Measurements from ENCODE around the gene ACHE.
A peak's percentile ranks its signal among the peaks of the same experiment; 100 is the strongest.
"Not testable (repeated sequence)": the region's sequence is repeated elsewhere in the genome, so short reads cannot be mapped to it uniquely, and the experiment has no call there.

ACHE gene

DNA sequence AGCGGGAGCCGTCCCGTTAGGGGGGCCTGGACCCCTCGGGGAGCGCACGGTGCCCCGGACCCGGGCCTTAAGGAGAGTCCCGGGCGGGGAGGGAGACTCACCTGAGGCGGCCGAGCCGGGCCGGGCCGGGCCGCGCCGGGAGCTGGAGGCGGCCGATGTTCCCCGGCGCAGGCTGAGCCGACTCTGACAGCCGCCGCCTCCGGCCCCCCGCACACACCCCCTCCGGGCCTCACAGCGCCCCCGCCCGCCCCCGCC is at the start of gene ACHE:
ACHE (minus strand) TSS at position 188 of the 255 bp plus-strand sequence. CDS start 1,656 bp downstream, outside the sequence.
- no peak for DNase-seq

DNA sequence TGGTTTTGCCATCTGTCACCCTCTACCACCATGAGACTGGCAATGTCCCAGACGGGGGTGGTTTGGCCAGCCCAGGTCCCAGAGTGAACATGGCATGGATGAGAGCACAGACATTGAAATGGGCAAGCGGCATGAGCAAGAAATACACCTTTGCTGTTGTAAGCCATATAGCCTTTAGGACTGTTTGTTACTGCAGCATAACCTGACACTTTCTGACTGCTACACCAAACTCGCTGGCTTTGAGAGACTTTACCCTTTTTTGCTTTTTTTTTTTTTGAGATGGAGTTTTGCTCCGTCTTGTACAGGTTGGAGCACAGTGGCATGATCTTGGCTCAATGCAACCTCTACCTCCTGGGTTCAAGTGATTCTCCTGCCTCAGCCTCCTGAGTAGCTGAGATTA is 48.5 kb upstream of the ACHE start:
- no peak for DNase-seq

DNA sequence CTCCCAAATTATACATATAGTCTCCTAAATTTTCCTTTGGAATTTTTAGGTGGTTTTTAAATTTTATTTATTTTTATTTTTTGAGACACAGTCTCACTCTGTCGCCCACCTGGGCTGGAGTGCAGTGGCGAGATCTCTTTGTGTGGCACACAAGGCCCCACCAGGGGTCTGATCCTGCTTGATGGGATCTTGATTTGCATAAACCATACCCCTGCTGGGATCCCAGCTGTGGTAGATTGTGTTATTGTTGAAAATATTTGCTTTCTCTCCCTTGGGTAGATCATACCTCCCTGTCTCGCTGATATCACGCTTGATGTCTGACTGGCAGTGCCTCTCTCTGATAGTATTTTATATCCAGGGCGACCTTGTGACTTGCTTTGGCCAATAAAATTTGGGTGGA is 48.0 kb upstream of the ACHE start:
- DNase-seq = no peak

DNA sequence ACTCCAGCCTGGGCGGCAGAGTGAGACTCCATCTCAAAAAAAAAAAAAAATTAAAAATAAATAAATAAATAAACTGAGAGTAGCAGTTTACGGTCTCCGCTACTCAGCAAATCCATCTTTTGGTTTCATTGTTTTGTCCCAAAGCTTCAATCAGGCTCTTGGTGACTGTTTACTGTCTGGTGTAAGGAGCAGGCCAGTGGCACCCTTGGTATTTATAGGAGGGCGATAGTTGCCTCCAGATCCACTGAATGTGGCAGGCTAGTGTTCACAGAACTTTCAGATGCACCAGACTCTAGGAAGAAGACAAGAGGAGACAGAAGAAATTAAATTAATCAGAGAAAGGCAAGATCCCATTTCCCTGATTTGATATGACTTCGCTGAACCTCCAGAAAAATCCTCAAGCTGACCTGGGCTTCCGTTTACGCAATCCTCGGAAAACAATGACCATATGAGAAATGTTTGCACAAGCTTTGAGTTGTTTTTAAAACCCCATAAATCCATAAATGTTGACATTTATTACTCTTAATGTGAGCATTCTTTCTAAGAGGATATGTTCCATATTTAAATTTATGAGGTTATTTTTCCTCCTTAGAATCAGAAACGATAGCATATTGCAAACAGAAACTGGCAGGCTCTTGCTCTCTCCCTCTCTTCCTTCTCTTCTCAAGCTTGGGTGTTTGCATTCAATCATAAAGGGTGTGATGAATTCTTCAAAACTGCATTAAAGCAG is 46.5 kb upstream of the ACHE start:
- no peak for DNase-seq

DNA sequence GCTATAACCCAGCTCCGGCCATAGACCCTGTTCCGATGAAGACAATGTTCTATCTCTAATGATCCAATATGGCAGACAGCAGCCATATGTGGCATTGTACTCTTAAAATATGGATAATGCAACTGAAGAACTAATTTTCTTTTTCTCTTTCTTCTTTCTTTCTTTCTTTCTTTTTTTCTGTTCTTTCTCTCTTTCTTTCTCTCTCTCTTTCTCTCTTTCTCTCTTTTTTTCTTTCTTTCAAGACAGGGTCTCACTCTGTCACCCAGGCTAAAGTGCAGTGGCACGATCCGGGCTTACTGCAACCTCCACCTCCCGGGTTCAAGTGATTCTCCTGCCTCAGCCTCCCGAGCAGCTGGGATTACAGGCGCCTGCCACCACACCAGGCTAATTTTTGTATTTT is 40.5 kb upstream of the ACHE start:
- DNase-seq = not testable (repeated sequence)

DNA sequence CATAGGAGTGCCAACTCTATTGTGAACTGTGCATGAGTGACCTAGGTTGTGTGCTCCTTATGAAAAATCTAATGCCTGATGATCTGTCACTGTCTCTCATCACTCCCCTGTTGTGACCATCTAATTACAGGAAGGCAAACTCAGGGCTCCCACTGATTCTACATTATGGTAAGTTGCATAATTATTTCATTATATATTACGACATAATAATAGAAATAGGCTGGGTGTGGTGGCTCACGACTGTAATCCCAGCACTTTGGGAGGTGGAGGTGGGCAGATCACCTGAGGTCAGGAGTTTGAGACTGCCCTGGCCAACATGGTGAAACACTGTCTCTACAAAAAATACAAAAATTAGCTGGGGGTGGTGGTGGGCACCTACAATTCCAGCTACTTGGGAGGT is 39.7 kb upstream of the ACHE start:
- not testable (repeated sequence) for DNase-seq

DNA sequence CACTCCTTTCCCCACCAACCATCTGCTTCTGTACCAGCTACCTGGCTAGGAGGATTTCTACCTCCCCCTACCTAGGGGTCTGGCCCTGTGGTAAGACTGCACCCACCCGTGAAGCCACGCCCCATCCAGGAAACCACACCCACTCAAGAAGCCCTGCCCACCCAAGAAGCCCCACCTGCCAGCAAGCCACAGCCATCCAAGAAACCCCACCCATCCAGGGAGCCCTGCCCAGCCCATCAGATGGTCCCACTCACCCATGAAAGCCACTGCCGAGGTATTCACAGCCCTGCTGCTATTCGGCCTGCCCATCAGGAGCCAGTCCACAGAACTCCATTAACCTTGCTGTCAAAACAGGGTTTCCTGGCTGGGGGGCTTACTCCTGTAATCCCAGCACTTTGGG is 38.0 kb upstream of the ACHE start:
- DNase-seq = no peak

DNA sequence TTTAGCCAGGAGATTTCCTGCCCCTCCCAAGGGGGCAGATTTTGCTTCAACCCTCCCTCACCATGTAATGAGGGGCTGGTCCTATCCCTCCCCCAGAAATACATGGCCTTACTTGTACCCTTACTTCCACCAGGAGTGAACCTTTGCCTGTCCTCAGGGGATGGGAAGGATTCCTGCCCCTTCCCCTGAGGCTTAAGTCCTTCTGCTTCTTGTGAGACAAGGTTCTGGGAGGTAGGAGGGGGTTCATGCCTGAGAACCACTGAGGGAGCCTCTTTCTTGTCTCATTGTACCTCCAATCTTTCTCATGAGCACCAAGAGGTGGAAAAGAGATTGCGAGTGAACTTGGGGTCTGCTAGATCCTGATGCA is 34.1 kb upstream of the ACHE start:
- DNase-seq = no peak

DNA sequence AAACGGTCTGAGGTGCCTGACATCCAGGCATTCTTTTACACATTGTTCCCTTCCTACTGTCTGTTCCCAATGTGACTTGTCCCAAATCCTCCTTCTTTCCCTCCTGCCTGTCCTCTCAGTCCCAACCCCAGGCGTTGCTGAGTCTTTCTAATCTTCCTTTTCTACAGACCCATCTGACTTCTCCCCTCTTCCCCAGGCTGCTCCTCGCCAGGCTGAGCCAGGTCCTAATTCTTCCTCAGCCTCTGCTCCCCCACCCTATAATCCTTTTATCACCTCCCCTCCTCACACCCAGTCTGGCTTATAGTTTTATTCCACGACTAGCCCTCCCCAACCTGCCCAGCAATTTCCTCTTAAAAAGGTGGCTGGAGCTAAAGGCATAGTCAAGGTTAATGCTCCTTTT is 27.9 kb upstream of the ACHE start:
- DNase-seq = not testable (repeated sequence)

DNA sequence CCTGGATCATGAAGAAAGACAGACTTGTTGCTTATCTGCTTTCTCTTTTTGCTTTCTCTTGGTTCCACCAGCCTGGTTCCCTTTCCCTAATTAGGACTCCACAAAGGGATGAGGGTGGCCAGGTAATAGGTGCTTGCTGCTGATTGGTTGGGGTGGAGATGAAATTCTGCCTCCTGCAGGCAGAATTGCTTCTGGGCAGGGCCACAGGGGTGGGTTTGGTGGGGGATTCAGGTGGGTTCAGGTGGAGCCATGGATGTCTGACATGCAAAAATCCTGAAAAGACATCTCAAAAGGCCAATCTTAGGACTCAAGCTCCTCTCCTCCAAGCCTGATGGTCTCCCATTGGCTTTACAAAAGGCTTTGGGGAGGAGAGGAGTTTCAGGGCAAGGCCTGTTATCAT is 25.4 kb upstream of the ACHE start:
- no peak for DNase-seq

DNA sequence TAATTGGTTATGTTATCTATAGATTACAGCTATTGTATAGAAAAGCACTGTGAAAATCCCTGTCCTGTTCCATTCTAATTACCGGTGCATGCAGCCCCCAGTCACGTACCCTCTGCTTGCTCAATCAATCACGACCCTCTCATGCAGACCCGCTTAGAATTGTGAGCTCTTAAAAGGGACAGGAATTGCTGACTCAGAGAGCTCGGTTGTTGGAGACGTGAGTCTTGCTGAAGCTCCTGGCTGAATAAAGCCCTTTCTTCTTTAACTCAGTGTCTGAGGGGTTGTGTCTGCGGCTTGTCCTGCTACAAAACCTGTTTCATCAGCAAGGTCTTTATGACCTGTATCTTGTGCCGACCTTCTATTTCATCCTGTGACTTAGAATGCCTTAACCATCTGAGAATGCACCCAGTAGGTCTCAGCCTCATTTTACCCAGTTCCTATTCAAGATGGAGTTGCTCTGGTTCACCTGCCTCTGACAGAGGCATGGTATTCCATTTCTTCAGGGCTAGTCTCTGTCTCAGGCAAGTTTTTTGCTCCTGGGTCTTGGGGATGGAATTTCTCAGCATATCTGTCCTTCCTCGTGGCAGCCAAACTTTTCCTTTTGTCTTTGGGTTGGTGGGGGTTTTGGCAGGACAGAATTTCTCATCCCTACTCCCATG is 24.2 kb upstream of the ACHE start:
- not testable (repeated sequence) for DNase-seq

DNA sequence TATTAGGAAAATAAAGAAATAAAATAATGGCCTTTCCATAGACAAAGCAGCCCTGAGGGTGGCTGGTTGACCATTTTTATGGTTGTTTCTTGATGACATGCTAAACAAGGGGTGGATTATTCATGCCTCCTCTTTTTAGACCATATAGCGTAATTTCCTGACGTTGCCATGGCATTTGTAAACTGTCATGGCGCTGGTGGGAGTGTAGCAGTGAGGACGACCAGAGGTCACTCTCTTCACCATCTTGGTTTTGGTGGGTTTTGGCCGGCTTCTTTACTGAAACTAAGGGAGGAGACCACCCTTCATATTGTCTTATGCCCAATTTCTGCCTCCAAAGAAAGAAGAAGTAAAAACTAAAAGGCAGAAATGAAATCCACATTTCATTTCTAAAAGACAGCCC is 23.6 kb upstream of the ACHE start:
- DNase-seq = not testable (repeated sequence)

DNA sequence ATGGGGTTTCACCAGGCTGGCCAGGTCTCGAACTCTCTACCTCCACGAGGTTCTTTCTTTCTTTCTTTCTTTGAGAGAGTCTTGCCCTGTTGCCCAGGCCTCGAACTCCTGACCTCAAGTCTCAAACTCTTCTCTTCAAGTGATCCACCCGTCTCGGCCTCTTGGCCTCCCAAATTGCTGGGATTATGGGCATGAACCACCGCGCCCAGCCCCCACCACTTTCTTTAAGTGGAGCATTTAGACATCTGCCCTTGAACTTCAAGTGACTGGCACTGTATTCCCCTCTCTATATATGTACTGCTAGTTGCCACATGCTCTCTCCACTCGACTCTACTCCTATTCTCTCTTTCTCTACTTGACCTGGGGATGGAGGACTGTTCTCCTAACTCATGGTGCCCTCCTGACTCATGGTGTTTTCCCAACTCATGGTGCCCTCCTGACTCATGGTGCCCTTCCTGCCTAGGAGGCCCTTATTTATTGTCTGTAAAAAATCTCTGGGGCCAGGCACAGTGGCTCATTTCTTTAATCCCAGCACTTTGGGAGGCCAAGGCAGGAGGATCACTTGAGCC is 19.3 kb upstream of the ACHE start:
- no peak for DNase-seq

DNA sequence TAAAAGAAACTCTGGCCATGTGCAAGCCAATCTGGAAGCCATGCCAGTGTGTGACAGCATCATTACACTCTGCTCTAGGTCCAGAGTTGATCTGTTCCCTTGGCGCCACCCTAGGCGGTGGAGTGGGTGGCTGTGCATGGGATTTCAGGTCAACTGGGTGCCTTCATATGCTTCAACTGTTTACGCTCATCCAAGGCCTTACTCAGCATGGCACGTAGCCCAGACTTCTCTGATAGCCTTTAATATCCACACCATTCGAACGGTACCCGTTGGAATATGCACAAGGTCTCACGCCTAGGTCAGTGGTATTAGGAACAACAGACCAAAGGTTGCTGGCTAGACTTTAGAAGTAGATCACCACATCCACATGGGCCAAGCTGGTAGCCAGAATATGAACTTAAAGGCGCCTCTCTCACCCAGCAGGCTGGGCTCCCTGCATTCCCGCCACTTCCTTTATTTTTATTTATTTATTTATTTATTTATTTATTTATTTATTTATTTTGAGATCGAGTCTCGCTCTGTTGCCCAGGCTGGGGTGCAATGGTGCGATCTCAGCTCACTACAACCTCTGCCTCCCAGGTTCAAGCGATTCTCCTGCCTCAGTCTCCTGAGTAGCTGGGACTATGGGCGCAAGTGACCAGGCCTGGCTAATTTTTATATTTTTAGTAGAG is 18.7 kb upstream of the ACHE start:
- no peak for DNase-seq

DNA sequence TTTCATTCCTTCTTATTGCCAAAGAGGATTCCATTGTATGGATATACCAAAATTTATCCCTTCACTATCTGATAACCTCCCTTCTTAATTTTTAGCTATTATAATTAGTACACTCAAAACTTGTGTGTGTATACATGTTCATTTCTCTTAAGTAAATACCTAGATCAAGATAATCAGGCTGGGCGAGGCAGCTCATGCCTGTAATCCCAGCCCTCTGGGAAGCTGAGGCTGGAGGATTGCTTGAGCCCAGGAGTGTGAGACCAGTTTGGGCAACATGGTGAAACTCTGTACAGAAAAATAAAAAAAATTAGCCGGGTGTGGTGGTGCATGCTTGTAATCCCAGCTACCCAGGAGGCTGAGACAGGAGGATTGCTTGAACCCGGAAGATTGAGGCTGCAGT is 15.8 kb upstream of the ACHE start:
- no peak for DNase-seq

DNA sequence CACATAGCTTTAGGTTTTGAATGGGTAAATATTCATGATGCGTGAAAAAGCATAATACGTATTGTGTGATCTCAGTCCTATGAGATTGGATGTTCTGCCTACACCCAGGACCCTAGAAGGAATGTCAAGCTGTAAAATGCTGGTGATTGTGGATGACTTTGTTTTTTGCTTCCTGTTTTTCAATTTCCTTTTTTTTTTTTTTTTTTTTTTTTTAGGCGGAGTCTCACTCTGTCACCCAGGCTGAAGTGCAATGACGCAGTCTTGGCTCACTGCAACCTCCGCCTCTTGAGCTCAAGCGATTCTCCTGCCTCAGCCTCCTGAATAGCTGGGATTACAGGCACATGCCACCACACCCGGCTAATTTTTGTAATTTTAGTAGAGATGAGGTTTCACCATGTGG is 14.8 kb upstream of the ACHE start:
- DNase-seq = not testable (repeated sequence)

DNA sequence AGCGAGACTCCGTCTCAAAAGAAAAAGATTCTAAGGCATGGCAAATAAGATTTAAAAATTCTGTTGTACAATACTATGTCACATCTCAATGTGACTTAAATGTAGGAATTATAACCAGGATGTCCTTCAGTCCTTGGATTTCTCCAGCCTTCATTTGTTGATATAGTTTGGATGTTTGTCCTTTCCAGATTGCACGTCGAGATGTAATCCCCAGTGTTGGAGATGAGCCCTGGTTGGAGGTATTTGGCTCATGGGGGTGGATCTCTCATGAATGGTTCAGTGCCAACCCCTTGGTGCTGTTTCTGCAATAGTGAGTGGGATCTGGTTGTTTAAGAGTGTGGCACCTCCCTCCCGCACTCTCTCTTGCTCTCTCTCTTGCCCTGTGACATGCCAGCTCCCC is 12.8 kb upstream of the ACHE start:
- no peak for DNase-seq

DNA sequence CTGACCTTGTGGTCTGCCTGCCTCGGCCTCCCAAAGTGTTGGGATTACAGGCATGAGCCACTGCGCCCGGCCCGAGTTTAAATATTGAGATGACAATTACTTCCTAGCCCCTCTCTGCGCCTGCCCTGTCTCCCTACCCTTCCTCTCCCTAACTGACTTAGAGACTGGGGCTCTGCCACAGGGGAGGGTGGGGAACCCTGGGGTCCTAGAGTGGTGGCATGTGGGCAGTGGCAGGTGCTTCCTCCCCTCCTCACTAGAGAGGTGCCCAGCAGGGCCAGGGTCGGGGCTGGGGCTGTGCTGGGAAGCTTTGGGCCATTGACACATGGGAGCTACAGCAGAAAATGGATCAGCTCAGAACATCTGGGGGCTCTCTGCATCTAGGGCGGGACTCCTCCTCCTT is 7.0 kb upstream of the ACHE start:
- DNase-seq = no peak

DNA sequence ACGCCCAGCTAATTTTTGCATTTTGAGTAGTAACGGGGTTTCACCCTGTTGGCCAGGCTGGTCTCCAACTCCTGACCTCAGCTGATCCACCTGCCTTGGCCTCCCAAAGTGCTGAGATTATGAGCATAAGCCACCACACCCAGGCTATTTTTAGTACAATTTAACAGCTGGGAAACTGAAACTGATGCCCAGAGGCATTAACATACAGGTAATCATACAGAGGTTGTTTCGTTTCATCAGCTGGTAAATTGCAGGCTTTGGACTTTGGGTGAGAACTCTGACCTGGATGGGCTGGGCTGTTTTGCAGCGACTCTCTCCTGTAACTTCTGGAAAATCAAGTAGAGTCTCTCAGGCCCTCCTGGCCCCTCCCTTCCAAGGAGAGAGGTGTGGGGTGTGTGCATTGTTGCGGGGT is 6.2 kb upstream of the ACHE start:
- DNase-seq = no peak

DNA sequence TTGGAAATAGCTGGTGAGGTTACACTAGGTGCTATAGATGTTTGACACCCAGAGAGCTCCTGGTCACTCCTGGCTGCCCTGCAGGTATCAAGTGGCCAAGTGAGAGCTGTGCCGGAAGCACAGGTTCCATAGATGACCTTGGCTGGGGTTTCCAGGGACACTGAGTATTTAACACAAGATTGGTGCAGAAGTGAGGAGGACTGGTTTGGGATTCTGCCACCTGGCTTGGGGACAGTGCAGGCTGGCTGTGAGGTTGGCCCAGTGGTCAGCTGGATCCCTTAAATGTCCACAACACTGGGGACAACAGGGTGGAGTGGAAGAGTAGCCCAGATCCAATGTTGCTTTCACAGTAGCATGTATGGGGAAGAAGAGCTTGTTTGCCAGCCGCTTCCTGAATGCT is 5.3 kb upstream of the ACHE start:
- no peak for DNase-seq

DNA sequence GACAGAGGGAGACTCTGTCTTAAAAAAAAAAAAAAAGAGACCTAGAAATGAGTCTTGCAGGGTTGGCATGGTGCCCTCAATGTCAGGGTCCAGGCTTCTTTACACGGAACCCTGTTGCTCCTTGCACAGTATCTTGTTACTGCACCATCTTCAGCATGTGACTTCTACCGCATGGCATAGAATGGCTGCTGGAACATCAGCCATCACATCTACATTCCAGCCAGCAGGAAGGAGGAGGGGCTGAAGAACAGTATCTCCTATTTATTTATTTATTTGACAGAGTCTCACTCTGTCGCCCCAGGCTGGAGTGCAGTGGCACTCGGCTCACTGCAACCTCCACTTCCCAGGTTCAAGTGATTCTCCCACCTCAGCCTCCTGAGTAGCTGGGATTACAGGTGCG is 3.7 kb upstream of the ACHE start:
- no peak for DNase-seq

DNA sequence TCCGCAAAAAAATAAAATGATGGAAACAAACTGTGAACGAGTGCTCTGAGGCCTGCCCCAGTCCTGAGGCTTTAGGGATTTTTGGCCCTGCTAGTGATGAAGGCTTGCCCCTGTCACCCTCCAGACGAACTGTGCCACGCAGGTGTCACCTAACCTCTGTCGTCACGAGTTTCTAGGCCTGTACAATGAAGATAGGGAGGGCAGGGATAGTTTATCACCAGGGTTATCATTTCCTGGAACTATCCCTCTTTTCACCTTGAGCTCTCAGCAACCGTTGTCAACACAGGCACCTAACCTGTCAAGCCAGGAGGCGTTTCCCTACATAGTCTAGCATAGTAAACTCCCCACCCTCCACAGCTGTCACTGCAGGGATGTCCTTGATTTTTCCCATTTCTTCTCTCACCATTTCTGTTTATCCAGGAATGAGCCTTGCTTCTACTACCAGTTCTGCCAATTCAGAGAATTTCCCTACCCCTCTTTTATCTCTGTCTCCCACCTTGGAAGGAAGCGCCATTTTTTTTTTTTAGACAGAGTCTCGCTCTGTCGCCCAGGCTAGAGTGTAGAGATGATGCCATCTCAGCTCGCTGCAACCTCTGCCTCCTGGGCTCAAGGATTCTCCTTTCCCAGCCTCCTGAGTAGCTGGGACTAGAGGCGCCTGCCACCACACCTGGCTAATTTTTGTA is 2.2 kb upstream of the ACHE start:
- DNase-seq = no peak

DNA sequence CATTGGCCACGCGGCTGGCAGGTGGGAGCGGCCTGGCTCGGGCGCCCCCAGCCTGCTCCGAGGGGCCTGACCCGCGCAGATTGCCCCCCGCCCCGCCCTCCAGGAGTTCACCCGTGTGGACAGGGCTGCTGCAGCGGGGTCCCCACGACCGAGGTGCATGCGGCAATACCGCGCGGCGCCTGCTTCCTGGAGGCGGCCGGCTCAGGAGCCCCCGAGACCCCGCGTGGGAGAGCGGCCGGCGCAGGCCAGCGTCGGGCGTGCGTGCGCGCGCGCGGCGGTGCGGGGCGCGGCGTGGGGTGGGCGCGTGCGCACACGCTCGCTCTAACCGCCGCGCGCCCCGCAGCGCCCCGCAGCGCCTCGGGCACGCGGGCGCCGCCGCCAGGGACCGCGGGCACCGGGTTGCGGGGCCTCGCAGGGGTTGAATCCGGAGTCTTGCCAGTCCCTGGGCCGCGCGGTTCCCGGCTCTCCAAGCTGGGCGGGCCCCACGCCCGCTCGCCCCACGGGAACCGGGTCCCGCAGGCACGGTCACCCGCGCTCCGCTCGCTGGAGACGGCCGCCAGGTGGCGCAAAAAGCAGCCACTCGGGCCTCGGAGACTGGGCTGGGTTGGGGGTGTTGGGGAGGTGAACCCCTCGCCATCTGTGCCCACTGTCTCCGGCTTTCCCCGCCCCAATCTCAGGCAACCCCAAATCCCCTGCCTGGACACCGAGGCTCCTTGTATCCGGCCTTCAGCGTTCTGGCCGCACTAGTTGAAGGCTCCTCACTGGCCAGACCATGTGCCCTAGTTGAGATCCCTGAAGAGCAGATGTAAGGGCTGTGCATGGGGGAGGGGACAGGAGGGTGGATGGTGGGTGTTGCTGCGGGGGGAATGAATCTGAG is 1.3 kb upstream of the ACHE start:
- peak; percentile 15 for DNase-seq

All from NCI-H2227 treated with DMSO at 0.1 percent for 48 hours (cell line).